ENCODE data around the gene SKIL. TPM values are rescaled to one million over a fixed set of nuclear protein-coding genes. Genes with fewer than 3 reads are reported as not detected.
A peak's percentile ranks its signal among the peaks of the same experiment; 100 is the strongest.
"Not testable (repeated sequence)": the region's sequence is repeated elsewhere in the genome, so short reads cannot be mapped to it uniquely, and the experiment has no call there.

SKIL gene
- total RNA-seq, 1 experiment from 2014 or later = 34.7 TPM

GRCh38 chr3:170324962-170325361 lies 32.6 kb upstream of the SKIL start:
- no peaks in the 10 kb centered on the region for H3K36me3 Mint-ChIP-seq (ENCODE audit: insufficient read depth, unreplicated experiment)
- TF ChIP-seq CTCF (IDR thresholded peaks at IDR 0.05; ENCODE audit: unreplicated experiment) = no peak
- H3K9me3 Mint-ChIP-seq (ENCODE audit: unreplicated experiment) = no peaks in the 10 kb centered on the region
- no peak overlapping the region for H3K4me3 Mint-ChIP-seq (ENCODE audit: unreplicated experiment)
- no TSS peak for BruUV-seq (replicated peaks)
- intact Hi-C loops (cut with micrococcal nuclease) = no loop called here
- CTCF ChIA-PET = interaction anchor here (0.6 to 1.6 kb wide), 6 partner anchors 10 to 523 kb away, joined by 3 to 5 read pairs (median 4); no protein-coding TSS in a partner anchor
- DNase-seq (ENCODE audit: unreplicated experiment) = no peak
- no peak overlapping the region for H3K27ac Mint-ChIP-seq (ENCODE audit: low read depth, unreplicated experiment)
- no peaks in the 10 kb centered on the region for H3K27me3 Mint-ChIP-seq (ENCODE audit: insufficient read depth, unreplicated experiment)
- no peaks in the 10 kb centered on the region for H3K4me1 Mint-ChIP-seq (ENCODE audit: insufficient read depth, unreplicated experiment)
- POLR2A ChIA-PET = interaction anchor here (0.7 kb wide), 1 partner anchor 67 kb away, joined by 3 read pairs; no protein-coding TSS in a partner anchor

- BruUV-seq (replicated peaks) = no TSS peak
- DNase-seq (ENCODE audit: unreplicated experiment) = no peak
- CTCF ChIA-PET = interaction anchor here (0.6 to 1.8 kb wide), 6 partner anchors 17 to 521 kb away, joined by 3 to 7 read pairs (median 4); no protein-coding TSS in a partner anchor
- Mint-ChIP-seq H3K36me3 (ENCODE audit: insufficient read depth, unreplicated experiment) (no peaks in the 10 kb centered on the region), H3K27ac (ENCODE audit: low read depth, unreplicated experiment) (no peak overlapping the region), H3K27me3 (ENCODE audit: insufficient read depth, unreplicated experiment) (no peaks in the 10 kb centered on the region), H3K9me3 (ENCODE audit: unreplicated experiment) (no peaks in the 10 kb centered on the region), H3K4me1 (ENCODE audit: insufficient read depth, unreplicated experiment) (peaks cover 6% of the 10 kb centered on the region), H3K4me3 (ENCODE audit: unreplicated experiment) (no peak overlapping the region)
- TF ChIP-seq CTCF (IDR thresholded peaks at IDR 0.05; ENCODE audit: unreplicated experiment) = no peak
- POLR2A ChIA-PET = no interaction called here
- intact Hi-C loops (cut with micrococcal nuclease) = no loop called here
Observed at GRCh38 chr3:170327040-170327808, 30.3 kb upstream of the SKIL start.

DNA sequence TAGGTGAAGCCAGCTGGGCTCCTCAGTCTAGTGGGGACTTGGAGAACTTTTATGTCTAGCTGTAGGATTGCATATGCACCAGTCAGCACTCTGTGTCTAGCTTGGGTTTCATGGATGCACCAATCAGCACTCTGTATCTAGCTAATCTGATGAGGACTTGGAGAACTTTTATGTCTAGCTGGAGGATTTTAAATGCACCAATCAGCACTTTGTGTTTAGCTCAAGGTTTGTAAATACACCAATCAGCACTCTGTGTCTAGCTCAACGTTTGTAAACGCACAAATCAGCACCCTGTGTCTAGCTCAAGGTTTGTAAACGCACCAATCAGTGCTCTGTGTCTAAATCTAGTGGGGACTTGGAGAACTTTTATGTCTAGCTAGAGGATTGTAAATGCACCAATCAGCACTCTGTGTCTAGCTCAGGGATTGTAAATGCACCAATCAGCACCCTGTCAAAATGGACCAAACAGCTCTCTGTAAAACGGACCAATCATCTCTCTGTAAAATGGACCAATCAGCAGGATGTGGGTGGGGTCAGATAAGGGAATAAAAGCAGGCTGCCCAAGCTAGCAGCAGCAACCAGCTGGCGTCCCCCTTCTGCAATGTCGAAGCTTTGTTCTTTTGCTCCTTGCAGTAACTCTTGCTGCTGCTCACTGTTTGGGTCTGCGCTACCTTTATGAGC lies 29.5 kb upstream of the SKIL start:
- BruUV-seq (replicated peaks); H3K9me3 Mint-ChIP-seq (ENCODE audit: unreplicated experiment): not testable (repeated sequence)

DNA sequence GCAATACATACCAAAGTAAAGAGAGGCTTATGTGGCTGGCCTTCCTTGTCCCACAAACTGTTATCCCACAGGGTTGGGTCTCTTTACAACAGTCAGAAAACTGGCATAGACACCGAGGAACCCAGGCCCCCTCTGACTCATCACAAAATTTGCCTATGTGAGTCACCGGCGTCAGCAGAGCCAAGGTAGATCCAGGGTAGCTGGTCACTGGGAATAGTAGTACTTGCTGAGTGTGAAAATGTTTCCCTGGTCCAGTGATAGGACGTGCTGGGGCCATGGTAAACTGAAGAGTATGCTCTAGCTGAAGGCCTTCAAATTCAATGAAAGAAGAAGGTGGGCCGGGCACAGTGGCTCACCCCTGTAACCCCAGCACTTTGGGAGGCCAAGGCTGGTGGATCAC lies 27.1 kb upstream of the SKIL start:
- Mint-ChIP-seq H3K36me3 (ENCODE audit: insufficient read depth, unreplicated experiment) (no peaks in the 10 kb centered on the region), H3K27me3 (ENCODE audit: insufficient read depth, unreplicated experiment) (no peaks in the 10 kb centered on the region), H3K27ac (ENCODE audit: low read depth, unreplicated experiment) (peak overlapping the region; percentile 73), H3K4me3 (ENCODE audit: unreplicated experiment) (no peak overlapping the region), H3K9me3 (ENCODE audit: unreplicated experiment) (no peaks in the 10 kb centered on the region), H3K4me1 (ENCODE audit: insufficient read depth, unreplicated experiment) (peaks cover 11% of the 10 kb centered on the region)
- ChIA-PET POLR2A (interaction anchor here (0.6 to 1.0 kb wide), 3 partner anchors 11 to 387 kb away, joined by 3 to 9 read pairs (median 3); partner anchors contain the start of gene SKIL), CTCF (no interaction called here)
- TF ChIP-seq CTCF (IDR thresholded peaks at IDR 0.05; ENCODE audit: unreplicated experiment) = no peak
- intact Hi-C loops (cut with micrococcal nuclease) = no loop called here
- peak; percentile 89 for DNase-seq (ENCODE audit: unreplicated experiment)
- no TSS peak for BruUV-seq (replicated peaks)

More for the DNA sequence above, 29.5 kb upstream of the SKIL start:
- H3K27me3 Mint-ChIP-seq (ENCODE audit: insufficient read depth, unreplicated experiment); H3K27ac Mint-ChIP-seq (ENCODE audit: low read depth, unreplicated experiment); H3K4me1 Mint-ChIP-seq (ENCODE audit: insufficient read depth, unreplicated experiment); H3K4me3 Mint-ChIP-seq (ENCODE audit: unreplicated experiment); H3K36me3 Mint-ChIP-seq (ENCODE audit: insufficient read depth, unreplicated experiment); intact Hi-C loops (cut with micrococcal nuclease); DNase-seq (ENCODE audit: unreplicated experiment): not testable (repeated sequence)
- ChIA-PET POLR2A (interaction anchor here (0.7 kb wide), 1 partner anchor 314 kb away, joined by 3 read pairs; no protein-coding TSS in a partner anchor), CTCF (interaction anchor here (0.6 to 1.8 kb wide), 6 partner anchors 10 to 484 kb away, joined by 3 to 8 read pairs (median 4); no protein-coding TSS in a partner anchor)
